Liver (tissue), 9 donors: ENCODE data around the gene CFAP65. TPM values are rescaled to one million over a fixed set of nuclear protein-coding genes. Genes with fewer than 3 reads are reported as not detected.
A peak's percentile ranks its signal among the peaks of the same experiment; 100 is the strongest.

Source experiments
- DNase-seq: peaks from one replicate; pipeline ENCODE4 v3.0.0-alpha.2; 2017; ENCODE audit warnings: low spot score
- H3K27ac ChIP-seq, 2 donors: one replicate each; pipeline ENCODE4 v1.7.0; 2013; ENCODE audit warnings: inconsistent platforms in 2 of 2, low read length in 2 of 2, control low read depth in 1 of 2, low read depth in 1 of 2, mild to moderate bottlenecking in 1 of 2
- H3K27me3 ChIP-seq, 4 donors: one replicate each; pipeline versions ENCODE4 v1.6.1 to v1.7.0; 2013; ENCODE audit warnings: low read length in 3 of 4, inconsistent platforms in 1 of 4, mild to moderate bottlenecking in 1 of 4, moderate library complexity in 1 of 4; ENCODE audit not compliant: control insufficient read depth in 4 of 4, insufficient read depth in 4 of 4
- H3K36me3 ChIP-seq, 4 donors: one replicate each; pipeline versions ENCODE4 v1.6.1 to v1.7.0; 2013; ENCODE audit warnings: low read length in 3 of 4, mild to moderate bottlenecking in 3 of 4, low read depth in 1 of 4, moderate library complexity in 1 of 4; ENCODE audit not compliant: control insufficient read depth in 4 of 4, insufficient read depth in 3 of 4
- H3K4me1 ChIP-seq, 4 donors: one replicate each; pipeline versions ENCODE4 v1.6.1 to v1.7.0; 2013; ENCODE audit warnings: low read length in 3 of 4, mild to moderate bottlenecking in 3 of 4, moderate library complexity in 1 of 4; ENCODE audit not compliant: control insufficient read depth in 4 of 4, insufficient read depth in 4 of 4
- H3K4me3 ChIP-seq, 3 donors: one replicate each; pipeline versions ENCODE4 v1.6.1 to v1.7.0; 2013; ENCODE audit warnings: low read length in 3 of 3, control low read depth in 1 of 3, low read depth in 1 of 3, mild to moderate bottlenecking in 1 of 3
- H3K9ac ChIP-seq, 2 donors: one replicate each; pipeline ENCODE4 v1.7.0; 2013; ENCODE audit warnings: low read length in 2 of 2, mild to moderate bottlenecking in 2 of 2, moderate library complexity in 2 of 2, control low read depth in 1 of 2, low read depth in 1 of 2
- H3K9me3 ChIP-seq, 4 donors: one replicate each; pipeline versions ENCODE4 v1.6.1 to v1.7.0; 2013; ENCODE audit warnings: low read length in 3 of 4; ENCODE audit not compliant: control insufficient read depth in 4 of 4
- EGR1 ChIP-seq, 2 donors: IDR thresholded peaks; 2 replicates each; pipeline ENCODE4 v1.6.1; 2016 to 2018; ENCODE audit warnings: antibody characterized with exemption in 2 of 2, low read depth in 2 of 2
- FOXA1 ChIP-seq: IDR thresholded peaks from 2 replicates; pipeline ENCODE4 v1.6.1; 2016; ENCODE audit warnings: antibody characterized with exemption
- FOXA2 ChIP-seq: IDR thresholded peaks from 2 replicates; pipeline ENCODE4 v1.6.1; 2016; ENCODE audit warnings: antibody characterized with exemption
- GABPA ChIP-seq, 2 donors: IDR thresholded peaks in 1 of 2; conservative IDR thresholded peaks in 1 of 2; 2 replicates each; pipeline ENCODE4 v1.6.1; 2016; ENCODE audit warnings: antibody characterized with exemption in 2 of 2, mild to moderate bottlenecking in 1 of 2, moderate library complexity in 1 of 2
- HNF4A ChIP-seq, 2 donors: conservative IDR thresholded peaks; 2 replicates each; pipeline ENCODE4 v1.6.1; 2016; ENCODE audit warnings: antibody characterized with exemption in 2 of 2, mild to moderate bottlenecking in 2 of 2
- HNF4G ChIP-seq: IDR thresholded peaks from 2 replicates; pipeline ENCODE4 v1.6.1; 2016; ENCODE audit warnings: antibody characterized with exemption
- JUND ChIP-seq, 2 donors: IDR thresholded peaks; 2 replicates each; pipeline ENCODE4 v1.6.1; 2016; ENCODE audit warnings: antibody characterized with exemption in 2 of 2
- NR2F2 ChIP-seq: IDR thresholded peaks from 2 replicates; pipeline ENCODE4 v1.6.1; 2016; ENCODE audit warnings: antibody characterized with exemption
- RAD21 ChIP-seq, 2 donors: IDR thresholded peaks; 2 replicates each; pipeline ENCODE4 v1.6.1; 2016; ENCODE audit warnings: antibody characterized with exemption in 2 of 2, mild to moderate bottlenecking in 2 of 2
- RXRA ChIP-seq, 2 donors: IDR thresholded peaks; 2 replicates each; pipeline ENCODE4 v1.6.1; 2017 to 2018; ENCODE audit warnings: antibody characterized with exemption in 2 of 2, mild to moderate bottlenecking in 1 of 2
- SP1 ChIP-seq: IDR thresholded peaks from 2 replicates; pipeline ENCODE4 v1.6.1; 2018; ENCODE audit warnings: antibody characterized with exemption, mild to moderate bottlenecking
- TAF1 ChIP-seq: conservative IDR thresholded peaks from 2 replicates; pipeline ENCODE4 v1.6.1; 2016; ENCODE audit warnings: antibody characterized with exemption, mild to moderate bottlenecking
- YY1 ChIP-seq: IDR thresholded peaks from 2 replicates; pipeline ENCODE4 v1.6.1; 2016; ENCODE audit warnings: antibody characterized with exemption, mild to moderate bottlenecking
- WGBS: extraction: QIAGEN DNeasy Blood & Tissue Kit; methylation state at CpG from one replicate; pipeline ENCODE4 v1.1.7; 2013; 5-methylcytosine and 5-hydroxymethylcytosine counted together
- polyA plus RNA-seq, 2 donors: library from polyadenylated mRNA; stranded (reverse) in 1 of 2; unstranded in 1 of 2; fragments of 200-250 nt in 1 of 2; fragments of >200 nt in 1 of 2; fragmentation: Nextera tagmentation in 1 of 2; extraction: Ambion mirVana in 1 of 2; gene quantifications; one replicate each; pipeline versions ENCODE4 v1.2.1 to v1.2.3, GENCODE V29; 2013 to 2015
- total RNA-seq, 2 donors: library from RNA; depleted of rRNA; stranded (reverse); fragments of >200 nt; gene quantifications; one replicate each; pipeline ENCODE4 v1.2.3, GENCODE V29; 2014
- TF ChIP-seq, protein P1 (sequence below): IDR thresholded peaks from 2 replicates; pipeline ENCODE4 v1.6.1; 2016; ENCODE audit warnings: antibody characterized with exemption
- TF ChIP-seq, protein P2 (sequence below): IDR thresholded peaks from 2 replicates; pipeline ENCODE4 v1.6.1; 2016; ENCODE audit warnings: antibody characterized with exemption
- TF ChIP-seq, protein P3 (sequence below): IDR thresholded peaks from 2 replicates; pipeline ENCODE4 v1.6.1; 2016; ENCODE audit warnings: antibody characterized with exemption, mild to moderate bottlenecking
- TF ChIP-seq, protein P4 (sequence below): IDR thresholded peaks from 2 replicates; pipeline ENCODE4 v1.6.1; 2016; ENCODE audit warnings: antibody characterized with exemption
- TF ChIP-seq, protein P5 (sequence below): fragments of 150-350 bp; IDR thresholded peaks from 2 replicates; pipeline ENCODE4 v1.5.1; 2017; ENCODE audit warnings: improper control_type of control experiment, low read depth, low read length; ENCODE audit not compliant: missing input control
- donor health status: healthy.
- donor health status: healthy.
- donor health status: healthy.
- donor health status: healthy.
- donor health status: healthy.

The CFAP65 gene
- total and polyA plus RNA-seq, 4 donors: not detected

DNA sequence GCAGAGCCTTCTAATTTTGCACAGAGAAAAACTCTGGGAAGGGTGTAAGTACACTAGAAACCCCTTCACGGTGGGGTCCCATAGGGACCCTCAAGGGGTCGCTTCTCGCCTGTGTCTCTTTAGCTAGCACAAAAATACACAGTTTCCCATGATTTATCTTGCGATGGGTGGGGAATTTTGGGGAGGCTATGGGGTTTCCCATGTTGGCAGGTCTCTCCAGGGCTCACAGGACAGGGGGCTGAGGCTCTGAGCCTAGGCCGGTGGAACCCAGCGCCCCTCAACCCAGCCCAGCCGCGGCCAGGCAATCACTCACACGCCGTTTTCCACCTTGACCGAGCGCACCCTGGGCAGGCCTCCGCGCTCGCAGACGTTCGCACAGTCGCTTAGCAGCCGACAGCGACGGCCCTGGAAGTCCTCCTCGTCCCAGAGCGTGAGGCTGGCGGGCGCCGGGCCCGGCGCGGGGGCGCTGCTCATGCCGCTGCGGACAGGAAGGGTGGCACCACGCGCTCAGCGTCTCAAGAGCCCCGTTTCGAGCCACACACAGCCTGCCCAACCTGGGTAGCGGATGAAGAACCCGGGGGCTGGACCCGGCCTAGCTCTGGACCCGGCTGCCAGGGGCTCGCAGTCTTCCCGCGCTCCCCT is 48.5 kb downstream of the CFAP65 start:
- 4% methylated on average over 44 of the region's 44 CpGs for WGBS
- peaks cover 10 to 23% (median 19%) of the 10 kb centered on the region in 4 donors for H3K27me3 ChIP-seq
- H3K4me3 ChIP-seq: peak overlapping the region in 1 of 3 donors; percentile 43
- H3K4me1 ChIP-seq: peaks cover 11 to 29% (median 19%) of the 10 kb centered on the region in 4 donors
- H3K27ac ChIP-seq: no peak overlapping the region
- DNase-seq: no peak
- no peak overlapping the region for H3K9ac ChIP-seq
- TF ChIP-seq, protein P1, sequence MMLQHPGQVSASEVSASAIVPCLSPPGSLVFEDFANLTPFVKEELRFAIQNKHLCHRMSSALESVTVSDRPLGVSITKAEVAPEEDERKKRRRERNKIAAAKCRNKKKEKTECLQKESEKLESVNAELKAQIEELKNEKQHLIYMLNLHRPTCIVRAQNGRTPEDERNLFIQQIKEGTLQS: no peak
- TF ChIP-seq TAF1: no peak
- no peak for TF ChIP-seq GABPA (IDR thresholded peaks at IDR 0.05 in 1 of 2, conservative IDR thresholded peaks at IDR 0.05 in 1 of 2)
- no peak for TF ChIP-seq JUND (IDR thresholded peaks at IDR 0.05)
- no peak for TF ChIP-seq HNF4A (conservative IDR thresholded peaks at IDR 0.05)
- no peak for TF ChIP-seq RAD21 (IDR thresholded peaks at IDR 0.05)
- TF ChIP-seq YY1: no peak
- no peak for TF ChIP-seq FOXA2
- TF ChIP-seq SP1: no peak
- TF ChIP-seq, protein P2, sequence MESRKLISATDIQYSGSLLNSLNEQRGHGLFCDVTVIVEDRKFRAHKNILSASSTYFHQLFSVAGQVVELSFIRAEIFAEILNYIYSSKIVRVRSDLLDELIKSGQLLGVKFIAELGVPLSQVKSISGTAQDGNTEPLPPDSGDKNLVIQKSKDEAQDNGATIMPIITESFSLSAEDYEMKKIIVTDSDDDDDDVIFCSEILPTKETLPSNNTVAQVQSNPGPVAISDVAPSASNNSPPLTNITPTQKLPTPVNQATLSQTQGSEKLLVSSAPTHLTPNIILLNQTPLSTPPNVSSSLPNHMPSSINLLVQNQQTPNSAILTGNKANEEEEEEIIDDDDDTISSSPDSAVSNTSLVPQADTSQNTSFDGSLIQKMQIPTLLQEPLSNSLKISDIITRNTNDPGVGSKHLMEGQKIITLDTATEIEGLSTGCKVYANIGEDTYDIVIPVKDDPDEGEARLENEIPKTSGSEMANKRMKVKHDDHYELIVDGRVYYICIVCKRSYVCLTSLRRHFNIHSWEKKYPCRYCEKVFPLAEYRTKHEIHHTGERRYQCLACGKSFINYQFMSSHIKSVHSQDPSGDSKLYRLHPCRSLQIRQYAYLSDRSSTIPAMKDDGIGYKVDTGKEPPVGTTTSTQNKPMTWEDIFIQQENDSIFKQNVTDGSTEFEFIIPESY: no peak
- TF ChIP-seq, protein P3, sequence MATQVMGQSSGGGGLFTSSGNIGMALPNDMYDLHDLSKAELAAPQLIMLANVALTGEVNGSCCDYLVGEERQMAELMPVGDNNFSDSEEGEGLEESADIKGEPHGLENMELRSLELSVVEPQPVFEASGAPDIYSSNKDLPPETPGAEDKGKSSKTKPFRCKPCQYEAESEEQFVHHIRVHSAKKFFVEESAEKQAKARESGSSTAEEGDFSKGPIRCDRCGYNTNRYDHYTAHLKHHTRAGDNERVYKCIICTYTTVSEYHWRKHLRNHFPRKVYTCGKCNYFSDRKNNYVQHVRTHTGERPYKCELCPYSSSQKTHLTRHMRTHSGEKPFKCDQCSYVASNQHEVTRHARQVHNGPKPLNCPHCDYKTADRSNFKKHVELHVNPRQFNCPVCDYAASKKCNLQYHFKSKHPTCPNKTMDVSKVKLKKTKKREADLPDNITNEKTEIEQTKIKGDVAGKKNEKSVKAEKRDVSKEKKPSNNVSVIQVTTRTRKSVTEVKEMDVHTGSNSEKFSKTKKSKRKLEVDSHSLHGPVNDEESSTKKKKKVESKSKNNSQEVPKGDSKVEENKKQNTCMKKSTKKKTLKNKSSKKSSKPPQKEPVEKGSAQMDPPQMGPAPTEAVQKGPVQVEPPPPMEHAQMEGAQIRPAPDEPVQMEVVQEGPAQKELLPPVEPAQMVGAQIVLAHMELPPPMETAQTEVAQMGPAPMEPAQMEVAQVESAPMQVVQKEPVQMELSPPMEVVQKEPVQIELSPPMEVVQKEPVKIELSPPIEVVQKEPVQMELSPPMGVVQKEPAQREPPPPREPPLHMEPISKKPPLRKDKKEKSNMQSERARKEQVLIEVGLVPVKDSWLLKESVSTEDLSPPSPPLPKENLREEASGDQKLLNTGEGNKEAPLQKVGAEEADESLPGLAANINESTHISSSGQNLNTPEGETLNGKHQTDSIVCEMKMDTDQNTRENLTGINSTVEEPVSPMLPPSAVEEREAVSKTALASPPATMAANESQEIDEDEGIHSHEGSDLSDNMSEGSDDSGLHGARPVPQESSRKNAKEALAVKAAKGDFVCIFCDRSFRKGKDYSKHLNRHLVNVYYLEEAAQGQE: no peak
- no peaks in the 10 kb centered on the region for H3K9me3 ChIP-seq
- H3K36me3 ChIP-seq: no peaks in the 10 kb centered on the region

DNA sequence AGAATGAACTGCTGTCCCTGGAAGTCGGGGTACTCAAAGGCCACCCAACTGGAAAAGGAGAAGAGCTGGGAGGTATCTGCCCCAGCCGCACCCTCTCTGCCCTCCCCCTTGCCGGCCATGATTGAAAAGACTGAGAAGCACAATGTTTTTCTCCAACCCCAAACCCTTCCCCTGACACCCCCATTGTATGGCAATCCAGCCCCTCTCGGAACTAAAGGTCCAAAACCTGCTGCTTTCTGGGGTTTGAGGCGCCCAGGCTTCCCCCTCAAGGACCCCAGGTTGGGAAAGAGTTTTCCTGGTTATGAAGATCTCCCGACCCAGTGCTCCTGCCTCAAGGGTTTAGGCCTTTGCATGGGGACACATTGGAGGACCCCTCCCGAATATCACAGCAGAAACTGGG is 49.1 kb downstream of the CFAP65 start:
- Histone ChIP-seq H3K4me1 (peaks cover 11 to 27% (median 19%) of the 10 kb centered on the region in 4 donors), H3K27me3 (peaks cover 10 to 26% (median 19%) of the 10 kb centered on the region in 4 donors), H3K4me3 (no peak overlapping the region), H3K27ac (no peak overlapping the region), H3K9ac (no peak overlapping the region), H3K9me3 (no peaks in the 10 kb centered on the region), H3K36me3 (no peaks in the 10 kb centered on the region)
- WGBS: 13% methylated on average over 7 of the region's 7 CpGs
- no peak for DNase-seq
- no peak for TF ChIP-seq NR2F2
- TF ChIP-seq YY1: no peak
- TF ChIP-seq JUND (IDR thresholded peaks at IDR 0.05): no peak
- no peak for TF ChIP-seq FOXA2
- TF ChIP-seq, protein P4, sequence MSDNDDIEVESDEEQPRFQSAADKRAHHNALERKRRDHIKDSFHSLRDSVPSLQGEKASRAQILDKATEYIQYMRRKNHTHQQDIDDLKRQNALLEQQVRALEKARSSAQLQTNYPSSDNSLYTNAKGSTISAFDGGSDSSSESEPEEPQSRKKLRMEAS: no peak
- TF ChIP-seq RAD21 (IDR thresholded peaks at IDR 0.05): no peak
- TF ChIP-seq TAF1: no peak
- TF ChIP-seq, protein P5, sequence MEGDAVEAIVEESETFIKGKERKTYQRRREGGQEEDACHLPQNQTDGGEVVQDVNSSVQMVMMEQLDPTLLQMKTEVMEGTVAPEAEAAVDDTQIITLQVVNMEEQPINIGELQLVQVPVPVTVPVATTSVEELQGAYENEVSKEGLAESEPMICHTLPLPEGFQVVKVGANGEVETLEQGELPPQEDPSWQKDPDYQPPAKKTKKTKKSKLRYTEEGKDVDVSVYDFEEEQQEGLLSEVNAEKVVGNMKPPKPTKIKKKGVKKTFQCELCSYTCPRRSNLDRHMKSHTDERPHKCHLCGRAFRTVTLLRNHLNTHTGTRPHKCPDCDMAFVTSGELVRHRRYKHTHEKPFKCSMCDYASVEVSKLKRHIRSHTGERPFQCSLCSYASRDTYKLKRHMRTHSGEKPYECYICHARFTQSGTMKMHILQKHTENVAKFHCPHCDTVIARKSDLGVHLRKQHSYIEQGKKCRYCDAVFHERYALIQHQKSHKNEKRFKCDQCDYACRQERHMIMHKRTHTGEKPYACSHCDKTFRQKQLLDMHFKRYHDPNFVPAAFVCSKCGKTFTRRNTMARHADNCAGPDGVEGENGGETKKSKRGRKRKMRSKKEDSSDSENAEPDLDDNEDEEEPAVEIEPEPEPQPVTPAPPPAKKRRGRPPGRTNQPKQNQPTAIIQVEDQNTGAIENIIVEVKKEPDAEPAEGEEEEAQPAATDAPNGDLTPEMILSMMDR: no peak
- no peak for TF ChIP-seq RXRA (IDR thresholded peaks at IDR 0.05)
- TF ChIP-seq, protein P2: no peak
- TF ChIP-seq SP1: no peak
- TF ChIP-seq HNF4A (conservative IDR thresholded peaks at IDR 0.05): no peak
- no peak for TF ChIP-seq HNF4G
- TF ChIP-seq GABPA (IDR thresholded peaks at IDR 0.05 in 1 of 2, conservative IDR thresholded peaks at IDR 0.05 in 1 of 2): no peak
- TF ChIP-seq EGR1 (IDR thresholded peaks at IDR 0.05; ENCODE audit: low read depth in 2 of 2): no peak
- TF ChIP-seq, protein P1: no peak
- TF ChIP-seq FOXA1: no peak
